ENCODE data around the gene NTN3.
"Not testable (repeated sequence)": the region's sequence is repeated elsewhere in the genome, so short reads cannot be mapped to it uniquely, and the experiment has no call there.

NTN3 gene

DNA sequence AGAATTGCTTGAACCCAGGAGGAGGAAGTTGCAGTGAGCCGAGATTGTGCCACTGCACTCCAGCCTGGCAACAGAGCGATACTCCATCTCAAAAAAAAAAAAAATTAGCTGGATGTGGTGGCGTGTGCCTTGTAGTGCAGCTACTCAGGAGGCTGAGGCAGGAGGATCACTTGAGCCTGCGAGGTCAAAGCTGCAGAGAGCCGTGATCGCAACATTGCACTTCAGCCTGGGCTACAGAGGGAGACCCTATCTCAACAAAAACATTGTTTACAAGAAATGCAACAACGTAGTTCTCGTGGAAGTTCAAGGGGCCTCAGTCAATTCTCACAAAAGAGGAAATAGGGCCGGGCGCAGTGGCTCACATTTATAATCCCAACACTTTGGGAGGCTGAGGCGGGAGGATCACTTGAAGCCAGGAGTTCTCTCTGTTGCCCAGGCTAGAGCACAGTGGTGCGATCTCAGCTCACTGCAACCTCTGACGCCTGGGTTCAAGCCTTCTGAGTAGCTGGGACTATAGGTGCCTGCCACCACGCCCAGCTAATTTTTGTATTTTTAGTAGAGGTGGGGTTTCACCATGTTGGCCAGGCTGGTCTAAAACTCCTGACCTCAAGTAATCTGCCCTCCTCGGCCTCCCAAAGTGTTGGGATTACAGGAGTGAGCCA is 29.8 kb upstream of the NTN3 start:
- not testable (repeated sequence) for DNase-seq

DNA sequence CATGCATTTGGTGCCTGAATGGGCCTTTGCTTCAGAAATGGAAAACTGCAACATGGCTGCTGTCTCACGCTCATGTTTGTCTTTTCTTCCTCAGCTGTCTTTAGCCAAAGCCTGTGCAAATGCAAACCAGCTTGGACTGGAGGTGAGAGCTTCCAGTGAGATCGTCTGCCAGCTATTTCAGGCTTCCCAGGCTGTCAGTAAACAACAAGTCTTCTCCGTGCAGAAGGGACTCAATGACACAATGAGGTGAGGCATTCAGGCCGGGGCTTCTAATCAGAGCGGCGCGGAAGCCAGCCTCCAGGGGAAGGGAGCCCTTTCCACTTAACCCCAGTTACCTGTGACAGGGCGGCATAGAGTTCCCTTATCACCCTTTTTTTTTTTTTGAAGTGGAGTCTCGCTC is 27.5 kb upstream of the NTN3 start:
- DNase-seq: no peak

DNA sequence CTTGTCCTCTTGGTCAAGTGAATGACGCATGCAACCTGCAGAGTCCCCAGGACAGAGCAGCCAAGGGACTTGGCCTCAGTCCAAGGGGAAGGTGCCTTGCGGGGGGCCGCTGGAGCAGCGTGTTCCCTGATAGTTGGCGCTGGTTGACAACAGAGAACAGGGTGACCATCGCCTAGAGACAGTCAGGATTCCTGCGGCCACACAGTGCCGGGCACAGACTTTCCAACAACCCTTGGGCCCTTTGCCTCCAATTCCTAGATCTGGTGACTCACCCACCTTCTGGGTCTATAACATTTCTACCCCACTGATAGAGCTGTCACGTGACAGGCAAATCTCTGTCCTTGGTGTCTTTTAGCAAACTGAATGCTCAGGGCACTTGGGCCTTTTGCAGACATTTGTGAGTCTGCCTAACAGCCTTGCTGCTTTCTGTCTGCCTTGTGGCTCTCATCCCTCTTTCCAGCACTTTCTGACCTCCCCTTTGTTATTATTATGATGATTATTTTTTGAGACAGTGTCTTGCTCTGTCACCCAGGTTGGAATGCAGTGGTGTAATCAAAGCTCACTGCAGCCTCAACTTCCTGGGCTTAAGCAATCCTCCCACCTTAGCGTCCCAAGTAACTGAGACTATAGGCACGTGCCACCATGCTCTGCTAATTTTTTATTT is 23.0 kb upstream of the NTN3 start:
- DNase-seq: no peak

DNA sequence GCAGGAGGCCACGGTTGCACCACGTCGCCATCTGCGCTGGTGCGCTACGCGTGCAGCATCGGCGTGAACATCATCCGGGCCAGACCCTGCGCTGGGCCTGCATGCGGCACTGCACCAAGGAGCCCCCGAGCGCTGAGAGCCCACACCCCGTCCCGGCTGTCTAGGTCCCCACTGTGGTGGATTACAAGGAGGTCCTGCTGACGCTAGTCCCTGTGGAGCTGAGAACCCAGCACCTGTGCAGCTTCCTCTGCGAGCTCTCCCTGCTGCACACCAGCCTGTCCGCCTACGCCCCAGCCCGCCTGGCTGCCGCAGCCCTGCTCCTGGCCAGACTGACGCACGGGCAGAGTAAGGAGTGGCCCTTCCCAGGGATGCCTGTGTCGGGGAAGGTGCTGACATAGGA is 22.0 kb upstream of the NTN3 start:
- no peak for DNase-seq

DNA sequence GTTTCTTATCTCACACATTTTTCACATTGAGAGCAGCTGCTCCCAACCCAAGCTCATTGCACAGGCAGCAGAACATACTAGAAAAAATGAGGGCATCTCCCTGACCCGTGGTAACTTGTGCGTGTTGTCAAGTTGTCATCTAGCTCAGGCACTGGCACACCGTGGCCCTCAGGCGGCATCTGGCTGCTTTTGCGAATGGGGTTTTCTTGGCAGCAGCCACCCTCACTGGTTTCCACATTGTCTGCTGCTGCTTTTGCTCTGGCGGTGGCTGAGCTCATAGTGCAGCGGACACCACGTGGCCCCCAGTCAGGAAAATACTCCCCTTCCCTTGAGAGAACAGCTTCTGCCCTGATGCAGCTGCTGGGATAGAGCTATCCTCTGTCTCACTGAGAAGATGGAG is 20.6 kb upstream of the NTN3 start:
- DNase-seq: no peak

DNA sequence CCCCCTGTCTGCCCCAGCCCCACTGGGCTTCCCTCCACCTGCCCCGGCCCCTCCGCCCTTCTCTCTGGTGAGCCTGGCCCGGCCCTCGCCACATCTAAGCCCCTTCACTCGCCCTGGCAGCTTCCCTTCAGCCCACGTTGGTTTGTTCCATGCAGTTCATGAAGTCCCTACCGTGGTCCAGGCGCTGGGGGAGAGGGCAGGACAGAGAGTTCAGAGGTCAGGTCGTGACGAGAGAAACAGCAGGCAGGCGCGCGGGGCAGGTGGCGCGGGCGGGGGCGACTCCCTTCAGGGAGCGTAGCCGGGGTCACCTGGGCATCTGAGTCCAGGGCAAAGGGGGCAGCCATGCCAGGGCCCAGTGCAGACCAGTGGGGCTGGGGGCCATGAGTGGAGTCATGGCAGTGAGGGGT is 20.1 kb upstream of the NTN3 start:
- no peak for DNase-seq

DNA sequence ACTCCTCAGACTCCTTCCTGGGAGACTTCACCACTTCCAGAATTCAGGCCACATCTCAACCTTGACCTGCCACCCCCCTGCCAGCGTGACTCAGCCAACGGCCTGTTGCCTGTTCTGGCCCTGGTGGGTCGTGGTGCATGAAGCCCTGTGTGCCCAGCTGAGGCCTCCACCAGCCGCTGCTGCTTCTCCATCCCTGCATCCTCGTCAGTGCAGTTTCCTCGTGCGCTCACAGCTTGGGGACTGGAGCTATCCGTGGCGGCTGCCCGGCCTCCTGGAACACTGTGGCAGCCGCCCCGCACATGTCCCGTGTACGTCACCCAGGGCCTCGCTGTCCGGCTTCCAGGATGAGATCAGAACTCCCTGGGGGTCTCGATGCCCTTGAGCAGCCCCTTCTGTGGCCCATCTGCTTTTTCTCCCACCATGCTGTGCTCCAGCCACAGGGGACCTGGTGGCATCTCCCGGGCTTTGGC is 19.2 kb upstream of the NTN3 start:
- no peak for DNase-seq

DNA sequence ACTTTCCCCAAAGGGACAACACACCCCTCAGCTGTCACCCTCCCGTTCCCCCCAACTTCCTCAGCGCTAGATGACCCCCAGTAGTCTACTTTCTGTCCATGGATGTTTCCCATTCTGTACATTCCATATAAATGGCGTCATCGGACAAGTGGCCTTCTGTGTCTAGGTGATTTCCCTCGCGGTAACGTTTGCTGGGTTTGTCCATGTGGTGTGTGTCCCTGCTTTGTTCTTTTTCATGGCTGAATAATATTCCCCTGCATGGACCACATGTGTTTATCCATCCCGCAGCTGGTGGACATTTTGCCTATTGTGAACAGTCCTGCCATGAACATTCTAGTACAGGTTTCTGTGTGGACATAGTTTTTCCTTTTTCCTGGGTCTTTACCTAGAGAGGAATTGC is 18.4 kb upstream of the NTN3 start:
- no peak for DNase-seq

DNA sequence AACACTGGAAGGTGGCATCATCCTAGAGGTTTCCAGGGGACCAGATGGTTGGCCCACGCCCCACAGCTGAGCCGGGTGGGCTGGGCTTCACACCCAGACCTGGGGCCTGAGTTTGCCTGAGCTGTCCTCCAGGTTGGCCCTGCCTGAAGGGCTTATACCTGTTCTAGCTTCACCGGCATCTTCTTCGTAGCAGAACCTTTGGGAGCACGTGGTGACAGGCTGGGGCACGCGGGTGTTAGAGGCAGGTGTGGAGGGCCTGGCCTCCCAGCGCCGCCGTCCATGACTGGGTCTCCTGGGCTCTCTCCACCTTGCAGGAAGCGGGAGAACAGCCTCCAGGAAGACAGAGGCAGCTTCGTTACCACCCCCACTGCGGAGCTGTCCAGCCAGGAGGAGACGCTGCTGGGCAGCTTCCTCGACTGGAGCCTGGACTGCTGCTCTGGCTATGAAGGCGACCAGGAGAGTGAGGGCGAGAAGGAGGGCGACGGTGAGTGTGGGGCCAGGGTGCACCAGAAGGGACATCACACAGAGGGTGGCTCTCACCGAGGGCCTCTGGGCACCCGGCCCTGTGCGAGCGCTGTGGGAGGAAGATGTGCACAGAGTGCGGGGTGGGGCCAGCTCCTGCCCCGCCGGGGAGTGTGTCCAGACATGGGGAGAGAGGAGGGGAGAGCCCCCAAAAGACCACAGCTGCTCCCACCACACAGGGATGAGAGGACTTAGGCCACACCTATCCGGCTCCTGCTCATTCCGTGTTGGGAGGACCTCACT is 15.8 kb upstream of the NTN3 start:
- DNase-seq: no peak

DNA sequence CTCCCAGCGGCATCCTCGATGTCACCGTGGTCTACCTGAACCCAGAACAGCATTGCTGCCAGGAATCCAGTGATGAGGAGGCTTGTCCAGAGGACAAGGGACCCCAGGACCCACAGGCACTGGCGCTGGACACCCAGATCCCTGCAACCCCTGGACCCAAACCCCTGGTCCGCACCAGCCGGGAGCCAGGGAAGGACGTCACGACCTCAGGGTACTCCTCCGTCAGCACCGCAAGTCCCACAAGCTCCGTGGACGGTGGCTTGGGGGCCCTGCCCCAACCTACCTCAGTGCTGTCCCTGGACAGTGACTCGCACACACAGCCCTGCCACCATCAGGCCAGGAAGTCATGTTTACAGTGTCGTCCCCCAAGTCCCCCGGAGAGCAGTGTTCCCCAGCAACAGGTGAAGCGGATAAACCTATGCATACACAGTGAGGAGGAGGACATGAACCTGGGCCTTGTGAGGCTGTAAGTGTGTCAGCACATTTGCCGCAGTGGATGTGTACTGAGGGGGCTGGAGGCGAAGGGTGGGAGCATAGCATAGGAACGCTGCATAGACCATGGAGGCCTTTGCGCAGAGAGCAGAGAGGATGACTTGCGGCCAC is 14.4 kb upstream of the NTN3 start:
- DNase-seq: no peak

DNA sequence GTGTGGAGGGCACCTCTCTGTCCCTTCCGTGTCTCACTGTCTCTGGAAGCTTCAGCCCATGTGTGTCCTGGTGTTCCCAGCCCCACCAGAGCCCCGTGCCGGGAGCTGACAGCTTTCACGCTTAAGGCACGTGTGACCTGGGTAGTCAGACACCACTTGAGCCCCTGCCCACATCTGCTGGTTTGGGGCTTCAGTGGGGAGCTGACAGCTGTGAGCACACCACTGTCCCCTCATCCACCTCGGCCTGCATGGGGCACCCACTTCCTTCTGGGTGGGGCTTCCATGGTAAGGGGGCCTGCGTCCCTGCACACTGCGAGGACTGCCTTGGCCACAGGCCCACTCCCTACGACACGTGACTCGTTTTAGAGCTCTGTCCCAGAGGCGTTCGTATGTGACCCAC is 13.8 kb upstream of the NTN3 start:
- DNase-seq: no peak

DNA sequence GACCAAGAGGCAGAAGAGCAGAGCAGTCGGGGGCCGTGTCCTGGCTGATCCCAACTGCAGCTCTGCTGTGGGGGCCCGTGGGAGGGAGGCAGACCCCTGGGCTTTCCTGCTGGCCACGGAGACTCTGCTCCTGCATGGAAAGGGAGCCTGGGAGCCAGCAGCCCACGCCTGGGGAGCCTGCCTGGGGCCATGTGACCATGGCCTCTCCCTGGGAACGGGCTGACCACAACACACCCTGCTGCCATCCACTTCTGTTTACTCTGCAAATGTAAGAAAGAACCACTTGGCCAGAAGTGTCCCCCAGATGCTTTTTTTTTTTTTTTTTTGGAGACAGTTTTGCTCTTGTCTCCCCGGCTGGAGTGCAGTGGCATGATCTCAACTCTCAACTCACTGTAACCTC is 13.2 kb upstream of the NTN3 start:
- no peak for DNase-seq

DNA sequence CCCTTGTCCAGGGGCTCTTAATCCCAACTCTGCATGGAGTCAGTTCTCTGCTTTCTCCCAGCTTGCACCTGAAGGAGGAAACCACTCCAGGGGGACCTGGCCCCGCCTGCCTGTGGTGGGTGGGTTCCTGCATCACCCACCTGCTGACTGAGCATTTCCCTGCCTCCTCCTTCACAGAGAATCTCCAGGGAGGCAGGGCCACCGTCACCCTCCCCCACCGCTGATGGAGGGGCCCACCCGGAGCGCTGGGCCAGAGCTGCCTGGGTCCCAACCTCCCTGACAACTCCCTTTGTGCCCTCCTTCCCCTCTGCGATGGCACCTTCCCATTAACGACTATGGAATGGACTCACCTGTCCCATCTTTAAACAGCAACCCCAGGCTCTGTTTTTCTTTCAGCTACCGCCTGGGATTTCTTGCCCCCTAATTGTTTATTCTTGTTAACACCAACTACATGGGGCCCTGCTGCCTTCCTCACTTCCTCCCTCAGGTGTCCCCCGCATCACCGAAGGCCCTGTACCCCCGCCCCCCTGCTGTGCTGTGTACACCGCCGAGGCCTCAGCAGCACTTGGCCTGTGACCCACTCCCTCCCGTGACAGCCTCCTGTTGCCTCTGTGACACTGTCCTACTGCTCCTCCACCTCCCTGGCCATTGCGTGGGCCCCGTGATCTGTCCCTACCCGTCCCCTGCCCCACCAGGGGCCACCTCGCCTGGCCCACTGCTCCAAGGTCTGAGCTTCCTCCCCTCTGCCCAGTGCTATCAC is 12.0 kb upstream of the NTN3 start:
- no peak for DNase-seq

DNA sequence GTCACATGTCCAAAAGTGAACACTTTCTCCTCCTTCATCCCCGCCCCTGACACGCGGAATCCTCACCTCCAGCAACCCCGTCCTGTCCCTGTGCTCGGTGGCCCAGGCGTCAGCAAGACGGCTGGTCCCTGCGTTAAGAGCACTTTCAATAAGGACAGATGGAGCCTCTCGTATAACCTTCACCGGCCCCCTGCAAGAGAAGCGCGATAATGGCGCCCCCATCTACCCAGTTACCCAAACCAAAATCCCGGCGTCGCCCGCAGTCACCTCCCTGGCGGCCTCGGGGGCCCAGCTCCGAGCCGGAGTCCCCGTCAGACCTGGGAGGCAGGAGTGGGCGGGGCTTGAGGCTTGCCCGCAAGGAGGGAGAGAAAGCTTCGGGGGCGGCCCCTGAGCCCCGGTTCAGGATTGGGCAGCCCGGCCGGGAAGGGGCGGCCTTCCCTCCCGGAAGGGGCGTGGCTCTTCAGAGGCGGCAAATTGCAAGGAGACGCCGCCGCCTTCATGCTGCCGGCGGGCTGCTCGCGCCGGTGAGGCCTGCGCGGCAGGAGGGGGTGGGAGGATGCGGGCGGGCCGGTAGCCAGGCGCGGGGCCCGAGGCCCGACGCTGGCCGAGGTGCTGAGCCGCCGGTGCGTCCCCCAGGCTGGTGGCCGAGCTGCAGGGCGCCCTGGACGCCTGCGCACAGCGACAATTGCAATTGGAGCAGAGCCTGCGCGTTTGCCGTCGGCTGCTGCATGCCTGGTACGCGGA is 11.3 kb upstream of the NTN3 start, which contains the start of gene TEDC2:
TEDC2 (plus strand) TSS at position 463 of the 744 bp plus-strand sequence; CDS start at position 499, 36 bp downstream.
- peak; percentile 93 for DNase-seq

DNA sequence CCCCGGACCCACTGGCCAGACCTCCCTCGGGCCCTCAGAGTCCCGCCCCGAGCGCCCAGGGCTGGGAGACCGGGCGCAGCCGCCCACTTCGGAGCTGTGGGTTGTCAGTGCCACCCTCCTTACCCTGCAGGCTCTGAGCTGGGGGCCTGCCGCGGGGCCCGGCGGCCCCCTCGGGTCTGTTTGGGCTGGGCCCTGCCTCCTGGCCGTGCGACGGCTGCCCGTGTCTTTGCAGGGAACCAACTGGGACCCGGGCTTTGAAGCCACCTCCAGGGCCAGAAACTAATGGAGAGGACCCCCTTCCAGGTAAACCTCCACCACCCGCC is 10.7 kb upstream of the NTN3 start:
- DNase-seq: no peak

DNA sequence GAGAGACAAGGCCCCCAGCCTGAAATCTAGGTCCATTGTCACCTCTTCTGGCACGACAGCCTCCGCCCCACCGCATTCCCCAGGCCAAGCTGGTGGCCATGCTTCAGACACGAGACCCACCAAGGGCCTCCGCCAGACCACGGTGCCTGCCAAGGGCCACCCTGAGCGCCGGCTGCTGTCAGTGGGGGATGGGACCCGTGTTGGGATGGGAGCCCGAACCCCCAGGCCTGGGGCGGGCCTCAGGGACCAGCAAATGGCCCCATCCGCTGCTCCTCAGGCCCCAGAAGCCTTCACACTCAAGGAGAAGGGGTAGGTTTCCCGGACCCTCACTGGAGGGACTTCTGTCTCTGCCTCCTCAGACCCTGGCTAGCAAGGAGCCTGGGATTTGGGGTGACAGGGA is 10.2 kb upstream of the NTN3 start:
- DNase-seq: no peak

DNA sequence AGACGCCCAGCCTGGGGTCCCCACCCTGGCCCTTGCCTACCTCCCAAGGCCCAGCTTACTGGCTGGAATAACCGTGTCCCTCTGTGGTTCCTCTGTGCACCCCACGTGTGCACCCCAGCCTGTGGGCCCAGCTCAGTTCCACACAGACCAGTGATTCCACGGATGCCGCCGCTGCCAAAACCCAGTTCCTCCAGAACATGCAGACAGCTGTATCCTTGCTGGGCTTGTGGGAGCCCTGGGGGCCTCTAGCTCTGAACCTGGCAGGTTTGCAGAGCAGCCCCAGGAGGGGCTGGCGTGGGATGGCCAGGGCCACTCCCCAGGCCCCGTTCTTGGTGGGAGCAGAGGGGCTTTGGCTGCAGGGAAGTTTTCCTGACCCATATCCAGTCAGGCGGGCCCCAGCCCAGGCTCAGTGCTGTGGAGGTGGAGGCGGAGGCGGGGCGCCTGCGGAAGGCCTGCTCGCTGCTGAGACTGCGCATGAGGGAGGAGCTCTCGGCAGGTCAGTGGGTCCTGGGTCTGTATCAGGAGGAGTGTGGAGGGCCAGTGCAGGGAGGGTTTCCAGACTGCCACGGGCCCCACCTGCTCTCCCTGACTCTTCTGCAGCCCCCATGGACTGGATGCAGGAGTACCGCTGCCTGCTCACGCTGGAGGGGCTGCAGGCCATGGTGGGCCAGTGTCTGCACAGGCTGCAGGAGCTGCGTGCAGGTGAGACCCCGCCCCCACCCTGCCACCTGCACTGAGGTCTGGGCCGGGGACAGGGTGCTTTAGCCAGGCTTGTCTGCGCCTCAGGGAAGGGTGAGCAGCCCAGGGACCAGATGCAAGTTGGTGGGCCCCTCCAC is 8.8 kb upstream of the NTN3 start:
- DNase-seq: no peak

DNA sequence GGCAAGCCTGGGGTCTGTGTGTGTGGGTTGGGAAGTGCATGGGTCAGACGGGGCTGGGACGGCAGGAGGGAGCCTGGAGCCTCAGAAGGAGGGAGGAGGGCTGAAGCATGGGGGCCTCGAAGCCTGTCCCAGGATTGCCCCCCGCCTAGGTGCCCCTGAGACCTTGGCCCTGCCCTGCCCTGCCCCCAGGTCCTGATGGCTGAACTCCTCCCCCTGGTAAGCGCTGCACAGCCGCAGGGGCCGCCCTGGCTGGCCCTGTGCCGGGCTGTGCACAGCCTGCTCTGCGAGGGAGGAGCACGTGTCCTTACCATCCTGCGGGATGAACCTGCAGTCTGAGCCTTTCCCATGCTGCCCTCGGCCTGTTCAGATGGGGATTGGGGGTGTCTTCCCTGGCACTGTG is 6.8 kb upstream of the NTN3 start:
- DNase-seq: no peak

DNA sequence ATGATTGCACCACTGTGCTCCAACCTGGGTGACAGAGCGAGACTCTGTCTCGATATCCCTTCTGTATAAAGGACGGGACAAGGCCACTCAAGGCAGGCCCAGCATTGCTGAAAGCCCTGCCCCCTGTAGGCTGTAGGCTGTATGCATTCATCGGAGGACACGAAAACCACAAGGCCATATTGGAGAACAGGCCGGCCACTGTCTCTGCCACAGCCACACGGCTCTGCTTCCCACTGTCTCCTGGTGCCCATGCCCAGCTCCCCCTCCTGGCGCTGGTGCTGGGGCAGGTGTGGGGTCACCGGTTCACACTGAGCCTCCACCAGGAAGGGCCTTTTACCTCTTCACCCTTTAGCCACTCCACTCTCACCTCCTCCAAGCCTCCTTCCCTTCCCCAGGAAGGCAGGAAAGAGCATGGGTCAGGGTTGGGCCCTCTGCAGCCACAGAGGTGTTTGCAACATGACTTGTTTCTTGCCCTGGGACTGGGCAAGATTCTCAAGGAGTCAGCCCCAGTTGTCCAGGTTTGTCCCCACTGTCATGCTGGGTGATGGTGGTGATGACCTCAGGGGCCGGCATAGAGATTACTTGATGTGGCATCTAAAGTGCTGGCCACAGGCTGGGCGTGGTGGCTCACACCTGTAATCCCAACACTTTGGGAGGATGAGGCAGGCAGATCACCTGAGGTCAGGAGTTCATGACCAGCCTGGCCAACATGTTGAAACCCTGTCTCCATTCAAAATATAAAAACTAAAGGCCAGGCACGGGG is 5.3 kb upstream of the NTN3 start:
- DNase-seq: no peak

All from CD4-positive, alpha-beta T cell treated with Interleukin-4 for 4 hours (primary cell).